Superior temporal gyrus (tissue), 1 donor: ENCODE results near the gene TMEM132A.
A peak's percentile ranks its signal among the peaks of the same experiment; 100 is the strongest.
"Not testable (repeated sequence)": the region's sequence is repeated elsewhere in the genome, so short reads cannot be mapped to it uniquely, and the experiment has no call there.

Experiments
- DNase-seq: peaks from one replicate; pipeline ENCODE4 v3.0.0-alpha.2; 2016; ENCODE audit errors: extremely low spot score

The TMEM132A gene

DNA sequence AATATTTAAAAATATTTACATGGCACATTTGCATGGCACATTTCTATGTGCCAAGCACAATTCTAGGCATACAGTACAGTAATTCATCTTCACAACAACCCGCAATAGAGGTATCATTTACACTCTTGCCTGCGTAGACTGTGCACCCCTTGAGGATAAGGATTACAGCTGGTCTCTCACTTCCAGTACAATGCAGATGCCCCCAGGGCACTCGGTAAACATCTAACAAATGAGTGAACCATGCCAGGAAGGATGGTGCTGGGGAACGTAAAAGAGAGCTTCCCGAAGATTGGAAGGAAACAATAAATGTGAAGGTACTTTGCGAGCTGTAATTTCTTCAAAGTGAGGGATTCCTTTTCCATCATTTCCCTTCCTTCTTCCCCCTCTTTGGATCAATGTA is 19.2 kb upstream of the TMEM132A start:
- DNase-seq: no peak

DNA sequence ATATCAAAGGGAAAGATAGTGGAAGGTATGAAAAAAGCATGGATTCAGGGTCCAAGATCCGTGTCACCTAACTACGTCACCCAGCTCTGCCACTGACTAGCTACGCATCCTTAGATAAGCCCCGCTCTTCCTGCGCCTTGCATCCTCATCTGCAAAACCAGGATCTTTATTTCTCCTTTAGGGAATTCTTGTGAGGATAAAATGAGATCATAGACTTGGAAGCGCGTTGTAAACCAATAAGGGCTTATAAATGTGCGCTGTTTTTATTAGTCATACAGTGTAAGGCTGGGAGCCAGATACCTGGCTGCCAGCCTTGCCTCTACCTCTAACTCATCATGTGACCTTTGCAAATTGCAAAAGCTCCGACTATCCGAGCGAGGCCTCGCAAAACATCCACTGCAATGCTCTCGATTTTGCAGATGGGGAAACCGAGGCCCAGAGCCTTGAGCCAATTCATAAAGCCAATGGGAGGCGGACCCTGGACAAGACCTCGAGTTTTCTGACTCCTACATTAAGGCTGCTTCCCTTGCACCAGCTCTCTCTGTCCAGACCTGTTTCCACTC is 18.6 kb upstream of the TMEM132A start:
- peak; percentile 46 for DNase-seq

DNA sequence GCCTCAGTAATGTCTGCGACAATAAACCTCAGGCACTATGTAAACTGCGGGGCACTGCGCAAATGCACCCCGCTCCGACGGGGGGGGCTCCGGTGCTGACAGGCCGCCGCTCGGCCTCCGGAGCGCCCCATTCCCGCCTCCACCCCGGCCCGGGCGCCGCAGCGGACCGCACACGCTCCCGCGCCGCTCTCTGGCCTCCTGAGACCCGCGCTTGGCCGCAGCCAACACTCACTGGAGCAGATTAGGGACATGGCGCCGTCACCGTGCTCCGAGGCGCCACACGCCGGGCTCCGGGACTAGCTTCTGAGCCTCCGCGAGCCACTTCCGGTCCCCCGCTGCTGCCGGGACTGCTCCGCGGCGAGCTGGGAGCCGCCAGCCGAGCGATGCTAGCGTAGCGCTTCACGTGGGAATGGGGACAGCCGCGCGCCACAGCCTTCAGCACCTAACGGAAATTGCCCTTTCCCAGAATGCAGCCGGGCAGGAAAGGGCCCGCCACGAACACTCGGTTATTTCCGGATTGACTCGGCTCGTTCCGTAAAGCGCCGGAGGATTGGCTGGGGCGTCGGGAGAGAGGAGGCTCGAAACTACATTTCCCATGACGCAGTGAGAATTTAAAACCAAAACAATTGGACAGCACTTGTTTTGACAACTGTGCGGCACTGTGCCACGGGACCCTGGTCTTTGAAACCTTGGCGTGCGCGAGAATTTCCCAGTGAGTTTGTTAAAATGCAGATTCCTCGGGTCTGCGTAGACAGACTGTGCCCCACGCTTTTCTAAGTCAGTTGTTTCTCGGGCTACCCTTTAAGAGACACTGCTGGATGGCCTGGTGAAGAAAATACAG is 17.9 kb upstream of the TMEM132A start, which contains the start of gene PRPF19:
PRPF19 (minus strand) TSS at position 454 of the 841 bp plus-strand sequence; CDS start at position 251, 203 bp downstream.
- DNase-seq: peak; percentile 100

DNA sequence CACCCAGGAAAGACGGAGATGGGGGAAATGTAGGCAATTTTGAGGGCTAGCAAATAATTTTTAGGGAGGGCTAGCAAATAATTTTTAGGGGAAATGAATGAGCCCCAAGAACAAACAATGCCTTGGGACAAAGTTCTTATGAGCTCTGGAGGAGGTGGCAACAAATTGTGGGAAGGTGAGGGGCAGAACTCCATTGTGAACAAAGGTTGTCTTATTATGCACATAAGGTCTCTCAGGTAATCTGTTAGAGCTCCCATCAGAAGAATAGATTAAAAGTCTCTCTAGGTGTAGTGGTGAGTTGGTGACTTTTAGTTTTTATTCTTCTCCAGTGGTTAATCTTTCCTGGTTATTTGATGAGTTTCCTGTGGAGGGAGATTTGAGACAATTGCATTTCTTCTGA is 15.5 kb upstream of the TMEM132A start:
- DNase-seq: no peak

DNA sequence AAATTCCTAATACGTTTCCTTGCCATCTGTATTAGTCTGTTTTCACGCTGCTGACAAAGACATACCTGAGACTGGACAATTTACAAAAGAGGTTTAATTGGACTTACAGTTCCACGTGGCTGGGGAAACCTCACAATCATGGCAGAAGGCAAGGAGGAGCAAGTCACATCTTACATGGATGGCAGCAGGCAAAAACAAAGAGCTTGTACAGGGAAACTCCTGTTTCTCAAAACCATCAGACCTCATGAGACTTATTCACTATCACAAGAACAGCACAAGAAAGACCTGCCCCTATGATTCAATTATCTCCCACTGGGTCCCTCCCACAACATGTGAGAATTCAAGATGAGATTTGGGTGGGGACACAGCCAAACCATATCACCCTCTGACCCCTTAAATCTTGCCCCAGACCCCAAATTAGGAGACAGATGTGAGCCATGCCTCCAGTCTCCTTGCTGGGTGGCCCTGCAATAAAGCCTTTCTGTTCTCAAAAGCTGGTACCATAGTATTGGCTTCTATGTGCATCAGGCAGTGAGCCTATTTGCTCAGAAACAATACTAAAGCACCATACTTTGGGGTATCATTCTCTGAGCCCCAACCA is 14.5 kb upstream of the TMEM132A start:
- not testable (repeated sequence) for DNase-seq

DNA sequence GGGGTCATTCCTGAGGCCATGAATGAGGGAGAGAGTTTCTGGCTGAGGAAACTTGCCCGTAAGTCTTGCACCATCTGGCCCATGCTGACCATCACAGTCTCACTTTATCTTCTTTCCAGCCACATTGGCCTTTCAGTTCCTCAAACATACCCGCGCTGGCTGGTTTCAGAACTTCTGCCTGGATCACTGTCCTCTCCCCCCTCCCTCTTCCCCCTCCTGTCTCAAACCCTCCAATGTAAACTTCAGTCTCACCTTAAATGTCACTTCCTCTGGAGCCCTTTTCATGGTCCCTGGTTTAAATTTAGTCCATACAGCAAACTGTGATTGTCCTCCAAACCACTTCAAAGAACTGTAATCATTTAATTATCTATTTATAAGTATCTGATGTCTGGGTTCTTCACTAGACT is 14.0 kb upstream of the TMEM132A start:
- no peak for DNase-seq

DNA sequence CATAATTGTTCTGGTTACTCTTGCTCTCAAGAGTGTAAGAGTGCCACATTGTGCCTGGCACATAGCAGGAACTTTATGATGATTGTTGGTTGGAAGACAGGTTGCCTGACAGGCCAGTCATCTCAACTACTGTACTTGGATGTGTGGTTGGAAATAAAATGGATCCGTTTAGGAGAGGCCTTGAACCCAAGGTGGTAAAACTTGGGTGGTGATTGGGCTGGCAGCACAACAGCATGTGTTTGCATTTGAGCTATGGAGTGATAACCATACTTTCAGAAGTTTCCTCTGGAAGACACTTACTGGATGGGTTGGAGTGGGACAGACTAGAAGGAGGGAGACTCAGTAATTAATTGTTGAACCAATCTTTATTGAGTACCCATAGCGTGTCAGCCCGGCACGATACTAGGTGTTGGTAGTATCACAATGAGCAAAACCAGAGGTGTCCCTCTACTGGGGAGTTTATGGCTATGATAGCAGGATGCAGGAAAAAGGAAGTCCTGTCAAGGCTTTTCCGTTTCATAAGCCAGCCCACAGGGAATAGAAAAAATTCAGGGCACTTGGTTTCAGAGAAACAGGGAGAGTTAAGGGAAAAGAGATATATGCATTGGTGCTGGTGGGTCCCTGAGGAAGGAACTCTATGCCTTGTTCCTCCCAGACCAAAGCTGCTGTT is 13.4 kb upstream of the TMEM132A start:
- DNase-seq: no peak

DNA sequence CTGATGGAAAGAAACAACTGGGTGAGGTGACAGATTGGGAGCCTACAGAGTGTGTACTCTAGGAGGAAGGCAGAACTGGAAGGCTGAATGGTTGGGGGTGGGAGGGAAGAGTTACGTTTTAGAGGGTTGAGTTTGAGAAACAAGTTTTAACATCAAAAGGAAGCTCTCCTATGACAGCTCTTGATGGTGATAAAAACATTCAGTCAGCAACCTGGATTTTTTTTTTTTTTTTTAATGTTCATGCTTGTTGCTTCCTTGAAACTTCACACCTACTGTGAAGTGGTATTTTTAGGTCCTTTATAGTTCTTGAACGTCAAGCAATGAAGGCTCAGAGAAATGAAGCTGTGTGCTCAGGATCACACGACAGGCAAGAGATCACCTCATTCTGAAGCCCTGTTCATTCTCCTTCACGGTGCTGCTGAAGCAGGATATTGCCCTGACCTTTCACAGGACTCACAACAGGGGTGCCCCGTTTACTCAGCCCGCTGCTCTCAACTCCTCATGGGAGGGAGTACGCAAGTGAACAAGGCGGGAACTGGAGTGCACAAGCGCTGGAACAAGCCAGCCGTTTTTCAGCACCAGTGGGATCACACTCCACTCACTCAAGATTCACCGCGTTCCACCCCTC is 11.9 kb upstream of the TMEM132A start:
- no peak for DNase-seq

DNA sequence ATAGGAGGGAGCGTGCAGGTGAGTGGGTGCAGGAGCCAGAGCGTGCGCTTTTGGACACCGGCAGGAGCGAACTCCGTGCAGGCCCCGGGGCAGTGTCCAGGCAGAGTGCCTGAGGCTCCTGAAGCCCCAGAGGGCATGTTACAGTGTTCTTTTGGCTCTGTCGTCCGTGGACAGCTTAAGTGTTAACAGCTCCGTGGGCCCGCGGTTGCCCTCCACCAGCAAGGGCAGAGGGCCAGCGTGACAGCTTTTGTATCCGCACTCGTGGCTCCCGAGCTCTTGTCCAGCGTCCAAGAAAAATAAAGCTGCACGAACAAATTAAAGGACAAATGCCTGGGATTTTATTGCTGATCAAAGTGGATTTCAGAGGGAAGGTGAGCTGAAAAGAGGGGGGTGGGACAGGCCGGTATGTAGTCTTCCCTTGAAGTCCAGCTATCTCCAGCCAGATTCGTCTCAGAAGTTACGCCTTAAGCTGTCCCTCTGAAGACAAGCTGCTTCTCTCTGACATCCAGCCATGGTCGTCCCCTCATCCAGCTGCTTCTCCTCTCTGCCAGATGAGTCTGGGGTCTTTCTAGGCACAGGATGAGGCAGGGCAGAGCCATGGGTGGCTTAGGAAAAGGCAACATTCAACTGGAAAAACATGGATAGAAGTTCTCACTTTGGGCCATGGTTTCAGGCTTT is 11.3 kb upstream of the TMEM132A start:
- DNase-seq: no peak

DNA sequence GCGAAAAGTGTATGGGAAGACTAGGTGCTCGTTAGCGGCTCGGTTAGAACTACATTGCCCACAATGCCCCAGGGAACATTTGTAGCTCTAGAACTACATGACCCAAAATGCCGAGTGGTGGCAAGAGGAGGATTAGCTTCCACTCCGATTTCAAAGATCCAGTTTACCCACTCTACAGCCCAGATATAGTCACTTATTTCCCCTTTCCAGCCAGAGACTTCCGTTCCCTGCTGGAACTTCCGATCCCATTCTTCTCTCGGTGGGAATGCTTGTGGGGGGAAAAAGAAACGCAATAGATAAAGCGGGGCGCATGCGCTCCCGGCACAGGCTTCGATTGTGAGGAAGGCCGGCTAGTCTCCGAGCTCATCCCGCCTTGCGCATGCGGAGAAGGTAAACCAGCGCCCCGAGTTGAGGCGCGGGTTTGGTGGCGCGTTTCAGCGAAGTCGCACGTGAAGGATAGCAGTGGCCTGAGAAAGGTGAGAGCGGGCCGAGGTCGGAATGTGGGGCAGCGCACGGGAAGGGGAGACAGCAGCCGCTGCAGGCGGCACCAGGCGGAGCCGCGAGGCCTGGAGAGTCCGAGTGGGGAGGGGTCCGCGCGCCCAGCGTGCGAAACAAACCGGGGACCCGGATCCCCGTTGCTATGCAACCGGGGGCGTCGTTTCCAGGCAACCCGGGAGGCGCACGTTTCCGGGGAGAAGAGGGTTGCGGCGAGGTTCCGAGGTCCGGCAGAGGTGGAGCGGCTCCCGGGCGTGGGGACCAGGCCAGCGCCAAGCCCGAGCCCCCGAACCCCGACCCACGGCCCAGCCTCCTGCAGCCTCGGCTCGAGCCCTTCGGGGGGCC is 10.2 kb upstream of the TMEM132A start, which contains the start of gene TMEM109:
TMEM109 (plus strand) TSS at position 366 of the 840 bp plus-strand sequence. CDS start 5,536 bp downstream, outside the sequence.
- DNase-seq: peak; percentile 98

DNA sequence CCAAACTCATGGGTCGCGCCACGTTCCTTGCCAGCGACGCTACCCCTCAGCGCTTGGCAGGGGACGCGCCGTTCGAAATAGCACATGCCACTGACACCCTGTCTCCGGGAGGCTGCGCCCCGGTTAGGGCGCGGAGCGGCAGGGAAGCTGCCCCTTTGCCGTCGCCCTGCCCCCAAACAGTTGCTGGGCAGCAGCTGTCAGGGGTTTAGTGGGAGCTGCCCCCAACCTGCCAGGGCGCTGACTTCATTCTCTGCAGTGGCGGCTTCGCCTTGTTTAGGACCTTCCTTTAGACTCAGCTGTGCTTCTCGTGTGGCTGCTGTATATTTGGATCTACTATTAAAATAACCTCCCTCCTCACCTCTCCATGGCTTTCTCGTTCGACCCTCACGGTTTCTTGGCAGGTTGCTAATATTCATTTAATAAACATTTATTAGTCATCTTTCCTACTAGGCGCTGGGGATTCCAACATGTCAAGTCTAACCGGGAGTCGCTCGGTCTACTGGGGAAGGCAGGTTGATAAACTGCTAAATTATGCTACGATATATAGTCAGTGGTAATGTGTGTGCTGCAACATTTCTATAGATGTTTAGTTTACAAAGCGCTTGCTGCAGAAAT is 9.5 kb upstream of the TMEM132A start:
- no peak for DNase-seq

DNA sequence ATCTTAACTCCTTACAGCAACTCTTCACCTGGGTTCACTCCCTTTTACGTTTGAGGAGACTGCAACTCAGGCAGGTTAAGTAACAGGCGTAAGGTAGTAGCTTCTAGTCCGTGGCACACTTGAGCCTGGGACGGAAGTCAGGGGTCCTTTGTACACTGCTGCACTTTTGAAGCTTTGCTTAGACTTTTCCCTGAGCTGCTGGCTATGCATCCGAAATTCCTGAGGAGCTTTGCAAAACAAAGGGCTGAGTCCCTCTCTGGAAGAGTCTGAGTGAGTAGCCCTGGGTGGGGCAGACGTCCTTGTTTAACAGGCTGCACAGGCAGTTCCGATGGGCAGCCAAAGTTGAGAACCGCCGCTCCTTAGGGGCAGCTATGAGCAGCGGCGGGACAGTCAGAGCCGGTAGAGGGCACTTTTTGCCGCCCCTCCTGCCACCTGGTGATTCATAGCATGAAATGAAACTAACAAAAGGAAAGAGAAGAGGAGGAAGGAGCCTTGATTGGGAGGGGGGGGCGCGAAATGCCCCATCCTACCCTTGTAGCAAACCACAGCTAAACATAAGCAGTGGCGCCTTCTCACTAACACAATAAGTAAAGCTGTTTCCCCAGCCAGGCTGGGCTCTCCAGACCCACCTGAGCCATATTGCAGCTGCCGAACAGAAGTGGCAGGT is 8.9 kb upstream of the TMEM132A start:
- DNase-seq: peak; percentile 47

DNA sequence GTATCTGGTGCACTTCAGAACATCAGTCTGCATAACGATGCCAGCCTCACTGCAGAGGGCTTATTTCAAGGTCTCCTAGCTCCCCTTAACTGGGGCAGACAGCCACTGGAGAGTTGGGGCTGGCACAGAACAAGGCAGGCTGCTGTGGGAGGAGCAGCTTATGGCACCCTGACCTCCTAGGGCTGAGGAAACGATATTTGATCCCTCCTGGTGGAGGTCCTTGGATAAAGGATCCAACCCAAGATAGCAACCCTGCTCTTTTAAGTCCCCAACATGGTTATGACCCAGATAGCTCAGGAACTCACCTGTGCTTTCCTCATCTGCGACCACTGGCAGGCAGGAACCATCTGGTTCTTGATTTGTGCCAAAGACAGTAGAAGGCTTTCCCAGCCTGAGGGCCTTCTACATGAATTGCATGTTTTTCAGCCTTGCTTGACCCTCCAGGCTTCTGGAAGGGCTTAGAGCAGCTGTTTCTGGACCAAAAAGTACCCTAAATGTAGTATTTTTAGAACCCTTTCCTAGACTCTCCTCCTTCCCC is 7.5 kb upstream of the TMEM132A start:
- no peak for DNase-seq

DNA sequence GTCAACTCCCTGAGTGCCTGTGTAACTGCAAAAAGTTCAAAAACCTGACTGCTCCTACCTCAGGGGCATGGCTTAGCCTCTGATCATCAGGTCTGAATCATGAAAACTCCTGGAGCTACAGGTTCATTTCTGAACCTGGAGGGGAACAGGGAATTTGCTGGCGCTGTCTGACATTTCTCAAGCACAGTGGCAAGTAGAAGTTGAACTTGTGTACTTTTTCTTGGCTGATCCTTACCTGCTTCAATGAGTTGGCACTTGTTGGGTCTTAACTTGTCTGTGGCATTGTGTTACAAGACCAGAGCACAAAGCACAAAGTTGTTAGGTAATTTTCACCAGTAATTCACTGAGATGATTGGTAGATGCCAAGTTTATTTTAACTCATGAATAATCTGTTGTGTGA is 7.0 kb upstream of the TMEM132A start:
- no peak for DNase-seq

DNA sequence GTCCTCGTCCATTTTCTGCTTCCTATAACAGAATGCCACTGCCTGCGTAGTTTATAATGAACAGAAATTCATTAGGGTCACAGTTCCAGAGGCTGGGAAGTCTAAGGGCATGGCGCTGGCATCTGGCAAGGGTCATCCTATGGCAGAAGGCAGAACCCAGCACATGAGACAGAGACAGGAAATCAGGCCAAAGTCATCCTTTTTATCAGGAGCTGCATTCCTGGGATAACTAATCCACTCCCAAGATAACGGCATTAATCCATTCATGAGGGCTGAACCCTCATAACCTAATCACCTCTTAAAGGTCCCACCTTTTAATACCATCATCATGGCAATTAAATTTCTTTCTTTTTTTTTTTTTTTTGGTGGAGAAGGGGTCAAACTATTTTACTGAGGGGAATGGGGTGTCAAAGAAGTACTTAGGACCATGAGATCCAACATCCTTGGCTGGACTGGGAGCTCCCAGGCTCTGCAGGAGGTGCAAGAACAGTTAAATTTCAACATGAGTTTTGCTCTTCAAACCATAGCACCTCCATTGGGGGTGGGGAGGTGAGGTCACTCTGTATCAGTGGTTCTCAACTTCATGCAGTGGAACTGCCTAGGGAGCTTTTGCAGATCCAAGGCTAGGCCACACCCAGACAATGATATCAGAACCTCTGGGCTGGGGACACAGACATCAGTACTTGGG is 5.9 kb upstream of the TMEM132A start:
- no peak for DNase-seq

DNA sequence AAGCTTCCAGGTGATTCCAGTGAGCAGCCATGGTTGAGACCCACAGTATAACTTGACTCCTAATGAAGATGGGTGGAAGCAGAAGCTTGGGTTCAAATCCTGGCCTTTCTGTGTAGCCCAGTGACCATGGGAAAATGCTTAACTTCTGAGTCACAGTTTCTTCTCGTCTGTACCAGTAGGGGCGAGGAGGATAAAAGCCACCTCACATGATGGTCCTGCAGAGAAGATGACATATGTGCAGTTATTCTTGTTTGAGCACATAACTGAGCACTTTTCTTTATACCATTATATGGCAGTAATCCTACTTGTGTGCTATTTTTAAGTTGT is 5.4 kb upstream of the TMEM132A start:
- DNase-seq: no peak

DNA sequence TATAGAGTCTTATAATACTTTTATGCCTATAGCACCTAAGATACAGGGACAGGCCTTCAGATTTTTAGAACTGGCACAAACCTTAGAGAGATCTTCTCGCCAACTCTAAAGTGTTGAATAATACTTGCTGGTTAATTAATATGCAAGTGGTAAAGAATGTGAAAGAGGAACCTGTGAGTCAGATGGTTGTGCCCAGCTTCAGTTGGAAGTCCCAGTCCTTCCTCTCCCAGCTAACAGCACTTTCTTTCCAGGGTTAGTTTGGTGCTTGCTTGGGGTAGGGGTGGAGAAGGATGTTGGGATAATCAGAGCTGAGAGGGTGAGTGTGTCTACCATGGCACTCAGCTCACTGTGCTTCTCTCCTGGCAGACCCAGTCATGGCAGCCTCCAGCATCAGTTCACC is 4.9 kb upstream of the TMEM132A start:
- no peak for DNase-seq

DNA sequence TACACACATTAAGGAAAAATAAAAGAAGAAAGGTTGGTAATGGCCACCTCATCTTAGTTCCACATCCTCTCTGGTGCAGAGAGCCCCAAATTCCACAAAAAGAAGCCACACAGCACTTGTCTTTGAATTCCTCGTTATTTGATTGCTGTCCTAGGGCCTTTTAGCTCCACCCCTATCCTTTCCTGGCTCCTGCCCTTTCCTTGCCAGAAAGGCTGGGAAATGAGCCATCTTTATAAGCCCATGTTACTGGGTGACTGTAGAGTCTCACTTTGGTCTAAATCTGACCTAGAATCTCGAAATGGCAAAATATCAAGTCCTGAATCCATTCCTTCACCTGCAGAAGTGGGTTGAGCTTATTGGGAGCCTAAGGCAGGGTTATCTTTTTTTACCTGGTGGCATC is 4.3 kb upstream of the TMEM132A start:
- DNase-seq: no peak

DNA sequence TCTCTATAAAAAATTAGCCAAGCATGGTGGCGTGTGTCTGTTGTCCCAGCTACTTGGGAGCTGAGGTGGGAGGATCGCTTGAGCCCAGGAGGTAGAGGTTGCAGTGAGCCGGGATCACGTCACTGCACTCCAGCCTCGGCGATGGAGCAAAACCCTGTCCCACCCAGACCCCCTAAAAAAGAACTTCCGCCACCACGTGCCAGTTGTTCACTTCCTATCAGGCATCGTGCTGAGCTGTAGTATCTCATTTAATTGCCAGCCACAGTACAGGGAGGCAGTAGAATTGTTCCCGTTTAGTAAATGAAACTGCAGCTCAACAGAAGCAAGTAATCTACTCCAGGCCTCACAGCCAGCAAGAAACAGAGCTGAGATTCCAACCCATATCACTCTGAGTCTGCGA is 3.0 kb upstream of the TMEM132A start:
- no peak for DNase-seq
